AG04450 (cell line): ENCODE measurements around the gene RRAGC. TPM values are rescaled to one million over a fixed set of nuclear protein-coding genes. Genes with fewer than 3 reads are reported as not detected.

Experiments used
- CTCF ChIA-PET: fragments of 300-600, 350-600 bp; formaldehyde crosslinking; extraction: SDS; loops from one replicate; lab custom pipeline; 2022; ENCODE audit warnings: antibody characterized with exemption, inconsistent platforms; lab: Charles Lee
- POLR2A ChIA-PET: fragments of 350-600 bp; formaldehyde crosslinking; extraction: SDS; loops from one replicate; lab custom pipeline; 2021; ENCODE audit warnings: antibody characterized with exemption, inconsistent platforms; lab: Yijun Ruan, JAX
- DNase-seq: peaks from one replicate; pipeline ENCODE4 v3.0.0-alpha.2; 2011; ENCODE audit warnings: low read depth, low spot score
- H3K27ac ChIP-seq: one replicate; pipeline ENCODE4 v1.5.1; 2012; ENCODE audit warnings: low read depth, low read length, control low read depth
- H3K27me3 ChIP-seq: one replicate; pipeline ENCODE4 v1.6.0; 2012; ENCODE audit warnings: low read length; ENCODE audit not compliant: control insufficient read depth, insufficient read depth
- H3K4me3 ChIP-seq: 2 replicates; pipeline ENCODE4 v1.5.1; 2011; ENCODE audit warnings: mild to moderate bottlenecking, low read depth, low read length, control low read depth
- H3K9me3 ChIP-seq: 2 replicates; pipeline ENCODE4 v1.5.1; 2012; ENCODE audit warnings: low read length; ENCODE audit not compliant: control insufficient read depth, insufficient read depth
- polyA plus RNA-seq: library from polyadenylated mRNA; depleted of rRNA; stranded (reverse); fragments of >200 nt; gene quantifications from 2 replicates; pipeline ENCODE4 v1.2.3, GENCODE V29; 2011
- TF ChIP-seq, protein P1 (sequence below): IDR thresholded peaks from 2 replicates; pipeline ENCODE4 v1.5.1; 2011; ENCODE audit warnings: low read depth, low read length, control low read depth, inconsistent platforms

The RRAGC gene
- polyA plus RNA-seq, 1 experiment, result 24.9 TPM

DNA sequence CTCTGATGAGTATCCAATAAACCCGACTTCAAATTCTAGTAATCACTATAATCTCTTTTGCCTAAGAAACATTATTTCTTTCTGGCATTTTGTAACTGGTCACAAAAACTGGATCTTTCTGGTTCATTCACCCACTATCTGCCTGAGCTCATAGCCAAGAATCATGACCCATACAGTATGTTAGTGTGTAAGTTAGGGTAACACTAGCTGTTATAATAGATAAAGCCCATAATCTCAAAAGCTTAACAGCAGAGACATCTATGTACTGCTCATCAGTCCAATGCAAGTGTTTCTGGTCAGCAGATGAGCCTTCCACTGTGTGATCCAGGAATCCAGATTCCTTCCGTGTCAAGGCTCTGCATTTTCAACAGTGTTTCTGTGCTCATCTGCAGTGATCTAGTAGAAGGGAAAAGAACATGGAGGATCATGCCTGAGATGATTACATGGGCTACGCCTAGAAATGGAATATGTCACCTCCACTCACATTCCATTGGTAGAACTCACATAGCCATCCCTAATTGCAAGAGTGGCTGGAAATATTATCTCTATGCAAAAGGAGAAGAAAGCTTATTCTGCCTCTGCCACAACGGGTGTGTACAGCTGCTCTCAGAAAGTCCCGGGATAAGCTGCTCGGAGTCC, 27.7 kb downstream of the RRAGC start:
- Histone ChIP-seq H3K4me3 (no peak overlapping the region), H3K9me3 (no peaks in the 10 kb centered on the region), H3K27ac (no peak overlapping the region), H3K27me3 (peaks cover 19% of the 10 kb centered on the region)
- no peak for DNase-seq
- POLR2A ChIA-PET, result no interaction called here
- TF ChIP-seq, protein P1, sequence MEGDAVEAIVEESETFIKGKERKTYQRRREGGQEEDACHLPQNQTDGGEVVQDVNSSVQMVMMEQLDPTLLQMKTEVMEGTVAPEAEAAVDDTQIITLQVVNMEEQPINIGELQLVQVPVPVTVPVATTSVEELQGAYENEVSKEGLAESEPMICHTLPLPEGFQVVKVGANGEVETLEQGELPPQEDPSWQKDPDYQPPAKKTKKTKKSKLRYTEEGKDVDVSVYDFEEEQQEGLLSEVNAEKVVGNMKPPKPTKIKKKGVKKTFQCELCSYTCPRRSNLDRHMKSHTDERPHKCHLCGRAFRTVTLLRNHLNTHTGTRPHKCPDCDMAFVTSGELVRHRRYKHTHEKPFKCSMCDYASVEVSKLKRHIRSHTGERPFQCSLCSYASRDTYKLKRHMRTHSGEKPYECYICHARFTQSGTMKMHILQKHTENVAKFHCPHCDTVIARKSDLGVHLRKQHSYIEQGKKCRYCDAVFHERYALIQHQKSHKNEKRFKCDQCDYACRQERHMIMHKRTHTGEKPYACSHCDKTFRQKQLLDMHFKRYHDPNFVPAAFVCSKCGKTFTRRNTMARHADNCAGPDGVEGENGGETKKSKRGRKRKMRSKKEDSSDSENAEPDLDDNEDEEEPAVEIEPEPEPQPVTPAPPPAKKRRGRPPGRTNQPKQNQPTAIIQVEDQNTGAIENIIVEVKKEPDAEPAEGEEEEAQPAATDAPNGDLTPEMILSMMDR, result no peak
- CTCF ChIA-PET, result interaction anchor here (1.3 to 2.9 kb wide), 3 partner anchors 12 to 842 kb away, joined by 3 to 14 read pairs (median 9); partner anchors contain the start of gene SF3A3

DNA sequence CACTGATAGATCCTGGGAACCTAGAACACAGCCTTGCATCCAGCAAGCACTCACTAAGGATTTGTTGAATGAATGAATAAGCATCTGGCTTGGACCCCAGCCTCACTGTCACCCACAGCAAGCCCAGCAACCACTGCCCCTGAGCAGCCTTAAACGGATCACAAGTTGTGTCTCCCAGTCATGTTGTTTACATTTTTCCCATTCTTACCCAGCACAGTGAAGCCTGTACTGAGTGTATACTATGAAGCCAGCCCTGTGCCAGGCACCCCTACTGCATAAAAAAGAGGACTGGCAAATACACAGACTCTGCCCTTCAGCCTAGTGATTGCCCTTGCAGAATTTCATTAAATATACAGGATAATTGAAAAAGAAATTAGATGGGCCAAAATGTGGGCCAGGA, 30.2 kb downstream of the RRAGC start:
- Histone ChIP-seq H3K27ac (no peak overlapping the region), H3K9me3 (no peaks in the 10 kb centered on the region), H3K4me3 (no peak overlapping the region), H3K27me3 (peaks cover 25% of the 10 kb centered on the region)
- DNase-seq, result no peak
- TF ChIP-seq, protein P1, result no peak
- CTCF ChIA-PET, result interaction anchor here (0.9 kb wide), 1 partner anchor 11 kb away, joined by 3 read pairs; no protein-coding TSS in a partner anchor
- POLR2A ChIA-PET, result no interaction called here

DNA sequence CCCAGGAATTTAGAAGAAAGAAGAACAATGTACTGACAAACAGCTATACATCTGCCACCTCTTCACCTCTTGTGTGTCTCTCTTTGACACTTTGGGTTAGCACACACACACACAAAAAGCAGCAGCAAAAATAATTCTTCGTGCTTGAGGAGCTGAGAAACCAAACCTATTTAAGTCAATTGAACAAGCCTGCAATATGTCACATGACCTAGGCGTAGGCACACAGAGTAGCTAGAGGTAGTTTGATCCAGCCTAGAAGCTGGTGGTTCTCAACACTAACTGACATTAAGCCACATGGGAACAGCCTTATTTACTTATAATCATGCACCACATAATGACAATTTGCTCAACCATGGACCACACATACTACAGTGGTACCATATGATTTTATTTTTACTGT, 32.3 kb downstream of the RRAGC start:
- TF ChIP-seq, protein P1, result no peak
- POLR2A ChIA-PET, result no interaction called here
- Histone ChIP-seq H3K9me3 (no peaks in the 10 kb centered on the region), H3K27me3 (peaks cover 21% of the 10 kb centered on the region), H3K27ac (no peak overlapping the region), H3K4me3 (no peak overlapping the region)
- CTCF ChIA-PET, result interaction anchor here (0.5 to 1.0 kb wide), 2 partner anchors 8 to 16 kb away, joined by 4 to 5 read pairs; no protein-coding TSS in a partner anchor
- no peak for DNase-seq

DNA sequence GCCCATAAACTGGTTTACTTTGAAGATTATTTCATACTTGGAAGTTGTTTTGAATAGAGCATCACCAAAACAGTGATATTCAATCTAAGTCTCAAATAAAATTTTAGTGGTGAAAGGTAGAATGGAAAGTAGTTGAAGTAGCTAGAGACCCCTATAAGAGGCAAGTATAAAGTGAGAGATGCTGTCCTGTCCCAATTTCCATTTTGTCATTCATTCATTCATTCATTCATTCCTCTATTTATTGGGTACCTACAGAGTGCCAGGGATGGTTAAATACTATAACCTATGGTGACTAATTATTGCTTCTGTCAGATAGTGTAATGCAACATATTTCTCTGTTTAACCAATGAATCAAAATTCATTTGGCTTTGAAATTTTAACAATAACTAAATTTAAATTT, 32.7 kb downstream of the RRAGC start:
- POLR2A ChIA-PET, result no interaction called here
- peaks cover 25% of the 10 kb centered on the region for H3K27me3 ChIP-seq
- no peak for DNase-seq
- no peaks in the 10 kb centered on the region for H3K9me3 ChIP-seq
- no peak overlapping the region for H3K4me3 ChIP-seq
- H3K27ac ChIP-seq, result no peak overlapping the region
- CTCF ChIA-PET, result interaction anchor here (0.5 to 1.0 kb wide), 2 partner anchors 8 to 17 kb away, joined by 4 to 5 read pairs; no protein-coding TSS in a partner anchor
- TF ChIP-seq, protein P1, result no peak

DNA sequence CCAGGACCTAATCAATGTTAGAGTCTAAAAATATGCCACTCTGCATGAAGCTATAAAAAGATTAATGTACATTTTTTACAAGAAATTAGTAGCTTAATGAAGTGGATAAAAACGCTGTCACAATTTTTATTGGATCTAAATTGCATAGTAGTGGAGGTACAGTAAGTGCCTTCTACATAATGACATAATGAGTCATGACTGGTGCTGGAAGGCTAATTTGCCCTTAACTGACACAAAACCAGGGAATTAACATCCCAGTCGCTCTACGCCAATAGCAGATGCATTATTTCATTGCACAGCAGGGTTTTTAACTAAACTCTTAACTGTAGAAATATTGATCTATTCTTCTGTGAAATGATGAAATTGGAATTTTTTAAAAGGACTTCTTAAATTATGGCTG, 33.3 kb downstream of the RRAGC start:
- ChIA-PET CTCF (no interaction called here), POLR2A (no interaction called here)
- TF ChIP-seq, protein P1, result no peak
- Histone ChIP-seq H3K9me3 (no peaks in the 10 kb centered on the region), H3K4me3 (no peak overlapping the region), H3K27ac (no peak overlapping the region), H3K27me3 (peaks cover 27% of the 10 kb centered on the region)
- no peak for DNase-seq
